Common myeloid progenitor, CD34-positive (primary cell): ENCODE data around the gene C18orf63. TPM values are rescaled to one million over a fixed set of nuclear protein-coding genes. Genes with fewer than 3 reads are reported as not detected.

ENCODE experiments used
- CTCF ChIA-PET: fragments of 350-600 bp; sonication (Branson Sonifier 250); formaldehyde crosslinking; loops from one replicate; lab custom pipeline; 2021; ENCODE audit warnings: antibody characterized with exemption; lab: Charles Lee
- POLR2A ChIA-PET: fragments of 350-600 bp; sonication (Branson Sonifier 250); formaldehyde crosslinking; loops from one replicate; lab custom pipeline; 2021; ENCODE audit warnings: antibody characterized with exemption; lab: Charles Lee
- DNase-seq, 3 donors: peaks; one replicate each; pipeline versions ENCODE4 v3.0.0 to v3.0.0-alpha.2; 2013
- H3K27ac ChIP-seq, 2 experiments: 1 replicate in 1 of 2; 2 replicates in 1 of 2; pipeline ENCODE4 v1.7.0; 2013; ENCODE audit warnings: inconsistent platforms in 2 of 2, low read length in 2 of 2, mild to moderate bottlenecking in 2 of 2, low read depth in 1 of 2, moderate library complexity in 1 of 2; ENCODE audit not compliant: severe bottlenecking in 2 of 2, insufficient read depth in 1 of 2, poor library complexity in 1 of 2
- H3K27me3 ChIP-seq, 5 experiments: replicated peaks in 2 of 5; 1 replicate in 3 of 5; 2 replicates in 2 of 5; pipeline versions ENCODE4 v1.6.1 to v1.7.0; 2013; ENCODE audit warnings: low read length in 4 of 5, mild to moderate bottlenecking in 2 of 5, moderate library complexity in 2 of 5, inconsistent platforms in 1 of 5; ENCODE audit not compliant: insufficient read depth in 5 of 5, control insufficient read depth in 4 of 5
- H3K36me3 ChIP-seq, 4 experiments: 1 replicate in 2 of 4; 2 replicates in 2 of 4; pipeline versions ENCODE4 v1.6.1 to v1.7.0; 2013; ENCODE audit warnings: low read length in 3 of 4, control low read depth in 1 of 4, mild to moderate bottlenecking in 1 of 4; ENCODE audit not compliant: control insufficient read depth in 4 of 4, insufficient read depth in 4 of 4
- H3K4me1 ChIP-seq, 4 experiments: 1 replicate in 3 of 4; 2 replicates in 1 of 4; pipeline versions ENCODE4 v1.6.1 to v1.7.1; 2013; ENCODE audit warnings: low read length in 3 of 4, mild to moderate bottlenecking in 3 of 4, control low read depth in 1 of 4, inconsistent platforms in 1 of 4, moderate library complexity in 1 of 4; ENCODE audit not compliant: control insufficient read depth in 4 of 4, insufficient read depth in 4 of 4; ENCODE audit errors: control extremely low read depth in 1 of 4
- H3K4me3 ChIP-seq, 7 experiments: 1 replicate in 4 of 7; 2 replicates in 3 of 7; pipeline versions ENCODE4 v1.5.1 to v1.7.0; 2013; ENCODE audit warnings: mild to moderate bottlenecking in 7 of 7, low read length in 6 of 7, moderate library complexity in 6 of 7, inconsistent platforms in 2 of 7, low read depth in 2 of 7, control low read depth in 1 of 7; ENCODE audit not compliant: insufficient read depth in 4 of 7, control insufficient read depth in 1 of 7; ENCODE audit errors: extremely low read depth in 1 of 7
- H3K9me3 ChIP-seq, 5 experiments: 1 replicate in 4 of 5; 2 replicates in 1 of 5; pipeline versions ENCODE4 v1.6.1 to v1.7.1; 2013; ENCODE audit warnings: low read length in 4 of 5, mild to moderate bottlenecking in 2 of 5, inconsistent platforms in 1 of 5, low read depth in 1 of 5, moderate library complexity in 1 of 5; ENCODE audit not compliant: control insufficient read depth in 4 of 5, insufficient read depth in 2 of 5; ENCODE audit errors: control extremely low read depth in 1 of 5
- WGBS: methylation state at CpG from one replicate; pipeline ENCODE4 v1.1.5; 2013; ENCODE audit not compliant: insufficient coverage; 5-methylcytosine and 5-hydroxymethylcytosine counted together
- polyA plus RNA-seq: library from polyadenylated mRNA; unstranded; fragments of 120-200 nt; gene quantifications from one replicate; pipeline ENCODE4 v1.2.1, GENCODE V29; 2013

C18orf63 gene
- not detected for polyA plus RNA-seq

DNA sequence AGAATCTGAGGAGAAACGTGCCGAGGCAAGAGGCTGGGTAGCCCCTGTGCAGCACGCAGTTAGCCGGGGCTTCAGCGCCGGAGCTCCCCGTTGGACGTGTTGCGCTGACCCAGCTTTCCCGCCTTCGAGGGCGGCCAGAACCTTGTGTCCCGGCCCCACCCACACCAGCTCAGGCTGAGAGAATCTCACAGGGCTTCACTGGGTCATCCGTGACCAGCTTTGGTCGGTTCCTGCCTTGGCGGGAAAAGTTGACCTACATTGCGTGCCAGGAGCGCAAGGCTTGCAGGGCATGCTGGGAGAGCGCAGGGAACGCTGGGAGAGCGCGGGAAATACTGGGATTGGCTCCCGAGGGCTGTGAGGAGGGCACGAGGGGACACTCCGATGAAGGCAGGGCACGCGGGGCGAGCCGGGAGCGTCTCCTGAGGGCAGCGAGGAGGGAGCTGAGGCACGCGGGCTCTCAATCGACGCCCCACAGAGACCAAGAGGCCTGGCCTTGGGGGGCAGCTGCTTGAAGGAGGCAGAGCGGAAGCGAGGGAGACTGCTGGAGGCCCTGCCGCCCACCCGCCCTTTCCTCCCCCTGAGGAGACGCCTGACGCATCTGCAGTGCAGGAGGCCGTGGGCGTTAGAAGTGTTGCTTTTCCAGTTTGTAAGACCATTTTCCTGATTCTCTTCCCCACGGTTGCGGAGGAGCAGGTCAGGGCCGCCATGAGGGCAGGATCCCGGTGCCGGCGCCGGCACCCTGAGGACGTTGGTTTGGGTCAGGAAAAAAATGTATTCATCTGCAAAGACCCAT is at the start of gene C18orf63:
Gene C18orf63 (plus strand): TSS at position 376 of the 793 bp plus-strand sequence. CDS start 2,027 bp downstream, outside the sequence.
- WGBS, result 97% methylated on average over 46 of the region's 51 CpGs
- Histone ChIP-seq H3K27me3 (no peaks in the 10 kb centered on the region), H3K4me3 (no peak within 1 kb of the TSS), H3K9me3 (peaks cover 0 to 6% (median 0%) of the 10 kb centered on the region in 5 experiments), H3K36me3 (no peaks in the 10 kb centered on the region), H3K4me1 (no peaks in the 10 kb centered on the region), H3K27ac (no peak within 1 kb of the TSS)
- ChIA-PET CTCF (interaction anchor here (1.0 to 1.4 kb wide), 3 partner anchors 14 to 24 kb away, joined by 3 read pairs; no protein-coding TSS in a partner anchor), POLR2A (no interaction called here)
- no peak for DNase-seq

DNA sequence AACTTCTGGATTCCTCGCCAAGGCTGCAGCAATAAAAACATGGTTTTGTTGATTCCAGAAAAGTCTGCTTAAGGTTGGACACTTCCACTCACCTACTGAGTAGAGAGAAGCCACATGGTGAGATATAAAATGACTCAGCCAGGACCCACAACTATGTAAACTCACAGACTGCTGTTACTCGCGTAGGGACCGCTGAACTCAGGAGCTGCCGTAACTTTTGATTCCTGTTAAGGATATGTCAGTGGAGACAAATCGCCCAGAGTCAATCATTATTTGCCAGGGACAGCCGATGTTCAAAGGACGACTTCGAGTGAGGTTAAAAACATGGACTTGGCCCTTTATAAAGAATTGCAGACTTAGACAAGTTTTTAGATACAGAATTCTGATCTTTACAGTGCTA is 49.5 kb upstream of the C18orf63 start:
- CTCF ChIA-PET, result no interaction called here
- WGBS, result 75% methylated on average over 8 of the region's 9 CpGs

DNA sequence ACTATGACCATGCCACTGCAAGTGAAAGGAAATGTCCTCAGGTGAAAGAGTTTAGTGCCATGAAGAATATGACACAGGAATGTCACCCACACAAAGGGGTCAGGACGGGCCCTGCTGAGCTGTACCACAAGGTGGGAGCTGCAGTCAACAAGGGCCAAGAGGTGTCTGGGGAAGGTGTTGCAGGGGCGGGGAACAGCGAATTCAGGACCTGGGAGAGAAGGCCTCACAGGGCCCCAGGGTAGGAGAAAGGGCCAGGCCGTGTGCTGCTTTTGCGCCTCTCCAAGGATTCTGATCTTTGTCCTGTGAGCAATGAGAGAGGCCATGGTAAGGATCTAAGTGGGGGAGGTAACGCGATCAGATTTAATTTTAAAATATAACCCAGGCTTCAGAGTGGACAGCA is 47.5 kb upstream of the C18orf63 start:
- ChIA-PET POLR2A (no interaction called here), CTCF (interaction anchor here (1.4 kb wide), 1 partner anchor 16 kb away, joined by 5 read pairs; no protein-coding TSS in a partner anchor)
- DNase-seq, result no peak
- Histone ChIP-seq H3K4me3 (no peak overlapping the region), H3K27me3 (no peaks in the 10 kb centered on the region), H3K27ac (peak overlapping the region in 1 of 2 experiments; percentile 55), H3K36me3 (peaks cover 0 to 3% (median under 1%) of the 10 kb centered on the region in 4 experiments), H3K4me1 (no peaks in the 10 kb centered on the region), H3K9me3 (no peaks in the 10 kb centered on the region)
- WGBS, result 100% methylated on average over 5 of the region's 7 CpGs

More for the DNA sequence above, 49.5 kb upstream of the C18orf63 start:
- DNase-seq, result no peak
- Histone ChIP-seq H3K27ac (no peak overlapping the region), H3K27me3 (no peaks in the 10 kb centered on the region), H3K9me3 (no peaks in the 10 kb centered on the region), H3K36me3 (peaks cover 0 to 12% (median 7%) of the 10 kb centered on the region in 4 experiments), H3K4me1 (no peaks in the 10 kb centered on the region), H3K4me3 (no peak overlapping the region)
- POLR2A ChIA-PET, result no interaction called here

DNA sequence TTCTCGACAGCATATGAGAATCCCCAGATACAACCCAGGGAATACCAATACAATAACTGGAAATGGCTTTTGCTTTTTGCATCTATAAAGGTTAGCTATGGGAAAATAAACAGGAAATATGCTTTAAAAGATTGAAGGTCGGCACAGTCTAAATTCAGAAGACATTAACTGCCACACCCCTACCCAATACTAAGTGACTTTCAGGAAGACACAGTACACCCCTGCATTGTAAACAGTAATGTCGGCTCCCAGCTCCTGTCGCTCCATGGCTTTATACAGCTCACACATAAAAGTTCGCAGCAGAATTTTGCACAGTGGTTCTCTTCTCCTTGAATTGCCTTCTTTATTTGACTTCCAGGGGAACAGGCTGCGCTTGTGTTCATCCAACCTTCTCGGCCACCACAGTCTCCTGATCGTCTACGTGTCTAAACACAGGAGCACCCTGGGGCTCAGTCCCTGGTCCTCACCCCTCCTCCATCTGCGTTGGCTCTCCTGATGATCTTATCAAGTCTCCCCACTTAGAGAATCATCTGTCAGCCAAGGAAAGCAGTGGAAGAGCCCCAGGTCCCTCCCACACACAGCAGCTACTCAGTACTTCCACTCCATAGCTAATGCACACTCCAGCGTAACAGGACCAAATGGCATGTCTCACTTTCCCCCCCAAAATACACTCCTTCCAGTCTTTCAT is 46.6 kb upstream of the C18orf63 start:
- no peak overlapping the region for H3K4me3 ChIP-seq
- peak overlapping the region in 1 of 2 experiments; percentile 55 for H3K27ac ChIP-seq
- H3K27me3 ChIP-seq, result no peaks in the 10 kb centered on the region
- ChIA-PET POLR2A (no interaction called here), CTCF (interaction anchor here (1.4 kb wide), 1 partner anchor 15 kb away, joined by 5 read pairs; no protein-coding TSS in a partner anchor)
- DNase-seq, result no peak
- WGBS, result 83% methylated on average over 8 of the region's 11 CpGs
- no peaks in the 10 kb centered on the region for H3K9me3 ChIP-seq
- H3K36me3 ChIP-seq, result peaks cover 0 to 3% (median 0%) of the 10 kb centered on the region in 4 experiments
- H3K4me1 ChIP-seq, result no peaks in the 10 kb centered on the region

DNA sequence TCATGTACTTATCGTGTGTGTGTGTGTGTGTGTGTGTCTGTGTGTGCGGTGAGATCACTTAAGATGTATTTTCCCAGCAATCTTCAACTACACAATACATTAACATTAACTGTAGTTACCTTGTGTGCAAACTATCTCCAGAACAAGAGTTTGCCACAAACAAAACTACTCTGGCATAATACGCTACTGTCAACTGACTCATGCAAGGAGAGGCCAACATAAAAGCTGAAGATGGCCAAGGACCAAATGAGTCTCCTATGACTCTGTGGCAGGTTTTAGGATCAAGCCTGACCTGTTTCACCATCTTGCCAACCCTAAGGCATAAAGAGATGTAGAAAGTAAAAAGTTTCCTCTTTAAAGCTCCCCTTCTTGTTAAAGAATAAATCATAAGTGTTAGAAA is 44.0 kb upstream of the C18orf63 start:
- Histone ChIP-seq H3K27me3 (no peaks in the 10 kb centered on the region), H3K4me3 (no peak overlapping the region), H3K9me3 (no peaks in the 10 kb centered on the region), H3K4me1 (no peaks in the 10 kb centered on the region), H3K27ac (no peak overlapping the region), H3K36me3 (peaks cover 0 to 3% (median 0%) of the 10 kb centered on the region in 4 experiments)
- ChIA-PET CTCF (no interaction called here), POLR2A (no interaction called here)
- no peak for DNase-seq
- WGBS, result 100% methylated on average over 1 of the region's 3 CpGs

DNA sequence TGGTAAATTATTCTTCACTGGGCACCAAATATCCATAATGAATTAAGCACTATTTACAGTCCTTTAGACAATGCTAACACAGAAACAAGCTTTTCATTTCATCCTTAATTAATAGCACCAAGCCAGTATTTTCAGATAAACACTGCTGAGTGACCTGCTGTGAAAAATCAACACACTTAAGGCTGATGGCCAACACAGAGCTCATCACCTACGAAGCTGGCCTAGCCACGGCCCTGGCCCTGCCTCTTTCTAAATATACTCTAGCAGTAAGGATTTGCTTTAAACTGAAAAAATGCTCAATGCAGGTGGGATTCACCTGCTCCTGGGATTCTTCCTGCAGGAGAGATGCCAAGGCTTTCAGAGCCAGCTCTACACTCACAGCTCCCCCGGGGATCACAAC is 42.2 kb upstream of the C18orf63 start:
- ChIA-PET CTCF (interaction anchor here (0.9 to 1.2 kb wide), 2 partner anchors 11 to 17 kb away, joined by 3 read pairs; no protein-coding TSS in a partner anchor), POLR2A (interaction anchor here (0.6 kb wide), 1 partner anchor 144 kb away, joined by 3 read pairs; no protein-coding TSS in a partner anchor)
- WGBS, result 100% methylated on average over 3 of the region's 3 CpGs
- H3K27ac ChIP-seq, result no peak overlapping the region
- no peaks in the 10 kb centered on the region for H3K9me3 ChIP-seq
- H3K27me3 ChIP-seq, result no peaks in the 10 kb centered on the region
- H3K4me3 ChIP-seq, result no peak overlapping the region
- H3K36me3 ChIP-seq, result peaks cover 0 to 3% (median 0%) of the 10 kb centered on the region in 4 experiments
- DNase-seq, result no peak
- no peaks in the 10 kb centered on the region for H3K4me1 ChIP-seq
